VCaP (cell line): ENCODE results near the gene HMCN2.
"Not testable (repeated sequence)": the region's sequence is repeated elsewhere in the genome, so short reads cannot be mapped to it uniquely, and the experiment has no call there.

Experiments used
- H3K27ac ChIP-seq: fragments of 450-650 bp; 2 replicates; pipeline ENCODE4 v1.5.1; 2017
- TF ChIP-seq, protein P1 (sequence below): fragments of 450-650 bp; conservative IDR thresholded peaks from 2 replicates; pipeline ENCODE4 v1.5.1; 2017; ENCODE audit warnings: mild to moderate bottlenecking, moderate library complexity

The HMCN2 gene

DNA sequence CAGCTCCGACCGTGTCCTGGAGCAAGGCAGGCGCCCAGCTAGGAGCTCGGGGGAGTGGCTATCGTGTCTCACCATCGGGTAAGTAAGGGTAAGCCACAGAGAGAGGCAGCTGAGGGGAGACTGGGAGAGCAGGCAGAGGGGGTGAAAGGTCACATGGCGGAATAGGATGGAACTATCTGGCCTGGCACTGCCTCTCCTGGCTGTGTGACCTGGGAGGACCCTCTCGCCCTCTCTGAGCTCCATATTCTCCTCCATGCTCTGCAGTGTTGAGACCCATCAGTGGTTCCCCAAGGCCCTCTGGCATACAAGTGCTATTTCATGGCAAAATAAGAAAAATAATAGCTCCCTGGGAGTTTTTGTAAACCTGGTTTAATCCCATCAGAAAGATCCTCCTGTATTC is 135.3 kb downstream of the HMCN2 start:
- TF ChIP-seq, protein P1, sequence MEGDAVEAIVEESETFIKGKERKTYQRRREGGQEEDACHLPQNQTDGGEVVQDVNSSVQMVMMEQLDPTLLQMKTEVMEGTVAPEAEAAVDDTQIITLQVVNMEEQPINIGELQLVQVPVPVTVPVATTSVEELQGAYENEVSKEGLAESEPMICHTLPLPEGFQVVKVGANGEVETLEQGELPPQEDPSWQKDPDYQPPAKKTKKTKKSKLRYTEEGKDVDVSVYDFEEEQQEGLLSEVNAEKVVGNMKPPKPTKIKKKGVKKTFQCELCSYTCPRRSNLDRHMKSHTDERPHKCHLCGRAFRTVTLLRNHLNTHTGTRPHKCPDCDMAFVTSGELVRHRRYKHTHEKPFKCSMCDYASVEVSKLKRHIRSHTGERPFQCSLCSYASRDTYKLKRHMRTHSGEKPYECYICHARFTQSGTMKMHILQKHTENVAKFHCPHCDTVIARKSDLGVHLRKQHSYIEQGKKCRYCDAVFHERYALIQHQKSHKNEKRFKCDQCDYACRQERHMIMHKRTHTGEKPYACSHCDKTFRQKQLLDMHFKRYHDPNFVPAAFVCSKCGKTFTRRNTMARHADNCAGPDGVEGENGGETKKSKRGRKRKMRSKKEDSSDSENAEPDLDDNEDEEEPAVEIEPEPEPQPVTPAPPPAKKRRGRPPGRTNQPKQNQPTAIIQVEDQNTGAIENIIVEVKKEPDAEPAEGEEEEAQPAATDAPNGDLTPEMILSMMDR = no peak
- H3K27ac ChIP-seq = no peak overlapping the region

DNA sequence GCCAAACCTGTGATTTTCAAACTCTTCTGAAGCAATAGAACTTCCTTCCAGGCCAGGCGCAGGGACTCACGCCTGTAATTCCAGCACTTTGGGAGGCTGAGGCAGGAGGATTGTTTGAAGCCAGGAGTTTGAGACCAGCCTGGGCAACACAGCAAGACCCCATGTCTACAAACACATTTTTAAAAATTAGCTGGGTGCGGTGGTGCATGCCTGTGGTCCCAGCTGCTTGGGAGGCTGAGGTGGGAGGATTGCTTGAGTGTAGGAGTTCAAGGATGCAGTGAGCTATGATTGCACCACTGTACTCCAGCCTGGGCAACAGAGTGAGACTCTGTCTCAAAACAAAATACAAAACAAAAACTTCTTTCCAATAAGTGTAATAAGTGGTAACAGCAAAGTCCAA is 136.2 kb downstream of the HMCN2 start:
- H3K27ac ChIP-seq = not testable (repeated sequence)

DNA sequence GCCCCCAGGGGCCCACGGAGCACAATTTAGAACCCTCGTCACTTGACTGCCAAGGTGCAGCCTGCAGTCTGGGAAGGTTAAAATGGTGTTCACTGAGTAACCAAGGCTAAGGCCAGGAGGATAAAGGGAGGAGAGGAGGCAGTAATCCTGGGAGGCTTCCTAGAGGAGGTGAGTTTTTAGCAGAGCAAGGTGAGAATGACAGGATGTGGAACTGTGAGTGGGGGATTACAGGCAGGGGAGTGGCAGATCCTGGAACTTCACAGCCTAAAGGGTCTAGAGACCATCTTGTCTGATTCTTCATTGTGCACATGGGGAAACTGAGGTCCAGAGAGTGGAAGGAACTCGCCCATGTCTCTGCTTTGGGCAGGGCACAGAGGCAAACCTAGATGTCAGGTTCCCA is 136.7 kb downstream of the HMCN2 start:
- H3K27ac ChIP-seq = no peak overlapping the region
- TF ChIP-seq, protein P1 = no peak

DNA sequence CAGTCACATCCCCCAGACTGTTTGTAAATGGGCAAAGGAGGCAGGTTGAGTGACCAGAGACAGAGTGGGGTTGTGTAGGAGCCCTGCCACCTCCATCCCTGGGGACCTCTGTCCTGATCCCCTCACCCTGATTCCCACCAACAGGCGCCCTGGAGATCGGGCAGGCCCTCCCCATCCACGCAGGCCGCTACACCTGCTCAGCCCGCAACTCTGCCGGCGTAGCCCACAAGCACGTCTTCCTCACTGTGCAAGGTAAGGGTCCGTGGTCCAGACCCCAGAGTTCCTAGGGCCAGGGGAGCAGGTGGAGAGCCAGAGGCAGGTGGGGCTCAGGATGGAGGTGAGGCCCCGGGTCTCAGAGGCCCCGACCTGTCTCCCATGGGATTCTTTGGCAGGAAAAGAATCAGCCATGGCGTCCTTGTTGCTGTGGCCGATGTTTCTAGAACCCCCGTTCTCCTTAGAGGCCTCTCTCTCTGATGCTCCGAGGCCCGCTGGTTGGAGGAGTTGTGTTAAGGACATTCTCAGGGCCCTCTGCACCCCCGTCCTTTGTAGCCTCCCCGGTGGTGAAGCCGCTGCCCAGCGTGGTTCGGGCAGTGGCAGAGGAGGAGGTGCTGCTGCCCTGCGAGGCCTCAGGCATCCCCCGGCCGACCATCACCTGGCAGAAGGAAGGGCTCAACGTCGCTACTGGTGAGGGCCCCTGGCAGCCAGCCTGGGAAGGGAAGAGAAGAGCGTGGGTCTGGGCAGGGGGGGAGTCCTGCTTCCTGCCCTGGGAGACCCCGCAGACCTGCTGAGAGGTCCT is 137.3 kb downstream of the HMCN2 start:
- TF ChIP-seq, protein P1 = no peak
- H3K27ac ChIP-seq = no peak overlapping the region

DNA sequence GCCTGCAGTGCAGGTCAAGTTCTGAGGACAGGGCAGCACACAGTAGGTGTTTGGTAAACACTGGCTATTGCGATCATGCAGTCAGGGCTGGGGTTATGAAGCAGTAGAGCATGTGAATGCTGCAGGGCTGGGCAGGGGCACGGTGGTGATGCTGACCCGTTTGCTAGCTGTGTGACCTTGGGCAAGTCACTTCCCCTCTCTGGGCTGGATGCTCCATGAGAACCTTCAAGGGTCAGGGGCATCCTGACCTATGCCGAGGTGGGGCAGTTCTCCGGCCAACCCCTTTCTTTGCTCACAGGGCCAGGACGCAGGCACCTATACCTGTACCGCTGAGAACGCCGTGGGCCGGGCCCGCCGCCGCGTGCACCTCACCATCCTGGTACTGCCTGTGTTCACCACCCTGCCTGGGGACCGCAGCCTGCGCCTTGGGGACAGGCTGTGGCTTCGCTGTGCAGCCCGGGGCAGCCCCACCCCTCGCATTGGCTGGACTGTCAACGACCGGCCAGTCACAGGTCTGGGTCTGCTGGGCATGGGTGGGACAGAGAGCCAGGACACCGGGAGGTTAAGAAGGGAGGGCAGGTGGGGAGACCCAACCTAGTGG is 140.2 kb downstream of the HMCN2 start:
- TF ChIP-seq, protein P1 = no peak

DNA sequence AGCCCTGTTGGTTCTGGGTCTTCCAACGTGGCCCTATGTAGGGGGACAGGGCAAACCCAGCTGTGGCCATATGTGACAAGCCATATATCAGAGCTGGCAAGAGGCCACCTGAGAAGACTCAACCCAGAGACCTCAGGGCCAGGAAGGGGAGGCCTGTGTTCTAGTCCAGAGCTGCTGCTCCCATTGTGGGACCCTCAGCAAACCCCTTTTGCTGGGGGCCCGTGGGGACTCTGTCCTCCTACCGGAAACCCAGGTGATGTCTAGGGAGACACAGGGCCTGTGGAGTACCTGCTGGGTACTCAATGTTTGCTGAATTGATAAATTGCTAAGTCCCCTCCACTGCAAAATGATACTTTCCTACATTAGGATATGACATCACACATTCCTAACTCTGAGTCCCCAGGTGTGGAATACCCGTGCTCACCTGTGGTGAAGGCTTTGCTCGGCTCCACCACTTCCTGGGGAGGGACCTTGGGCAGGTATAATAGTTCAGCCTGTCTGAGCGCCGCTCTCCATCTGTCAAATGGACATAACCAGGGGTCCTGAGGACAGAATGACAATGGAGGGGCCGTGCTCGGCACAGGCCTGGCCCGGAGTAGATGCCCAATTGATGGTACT is 140.8 kb downstream of the HMCN2 start:
- TF ChIP-seq, protein P1 = no peak
- H3K27ac ChIP-seq = no peak overlapping the region

More for the DNA sequence above, 140.2 kb downstream of the HMCN2 start:
- H3K27ac ChIP-seq = no peak overlapping the region

DNA sequence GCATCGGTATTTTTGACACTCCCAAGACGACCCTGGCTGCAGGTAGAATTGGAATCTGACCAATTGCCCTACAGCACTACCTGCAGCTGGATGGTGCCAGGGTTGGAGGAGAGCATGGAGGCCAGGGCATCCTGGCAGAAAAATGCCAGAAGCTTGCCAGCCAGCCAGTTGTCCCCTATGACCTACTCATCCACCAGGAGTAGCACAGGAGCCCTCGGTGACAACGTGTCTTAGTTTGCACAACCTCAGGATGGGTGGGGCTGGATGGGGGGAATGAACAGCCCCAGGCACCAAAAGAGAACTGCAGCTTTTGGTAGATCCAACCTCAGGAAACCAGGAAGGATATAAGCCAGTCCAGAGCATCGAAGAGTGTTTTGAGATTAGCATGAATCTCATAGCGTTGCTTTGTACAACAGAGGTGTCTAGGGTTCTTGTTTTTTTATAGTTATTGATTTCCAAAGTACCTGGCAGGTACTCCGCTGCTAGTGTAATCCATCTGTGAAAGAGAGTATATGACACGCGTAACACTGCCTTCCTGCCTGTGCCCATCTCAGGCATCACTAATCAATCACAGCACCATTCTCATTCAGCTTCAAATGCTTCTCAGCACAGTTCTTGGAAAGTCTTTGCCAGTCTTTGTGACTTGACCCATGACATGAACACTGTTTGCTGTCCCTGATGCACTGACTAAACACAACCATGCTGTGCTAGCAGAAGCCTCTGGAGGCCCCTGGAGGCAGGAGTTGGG is 142.5 kb downstream of the HMCN2 start:
- H3K27ac ChIP-seq = no peak overlapping the region
- TF ChIP-seq, protein P1 = no peak
